Measurements from ENCODE around the gene SNCAIP. TPM values are rescaled to one million over a fixed set of nuclear protein-coding genes. Genes with fewer than 3 reads are reported as not detected.

Gene SNCAIP
- total and polyA plus RNA-seq, 9 of the 15 experiments (the other 6 are each of a cell fraction or from before 2014, with no cell fraction given): 0.04 TPM; not detected in 8

DNA sequence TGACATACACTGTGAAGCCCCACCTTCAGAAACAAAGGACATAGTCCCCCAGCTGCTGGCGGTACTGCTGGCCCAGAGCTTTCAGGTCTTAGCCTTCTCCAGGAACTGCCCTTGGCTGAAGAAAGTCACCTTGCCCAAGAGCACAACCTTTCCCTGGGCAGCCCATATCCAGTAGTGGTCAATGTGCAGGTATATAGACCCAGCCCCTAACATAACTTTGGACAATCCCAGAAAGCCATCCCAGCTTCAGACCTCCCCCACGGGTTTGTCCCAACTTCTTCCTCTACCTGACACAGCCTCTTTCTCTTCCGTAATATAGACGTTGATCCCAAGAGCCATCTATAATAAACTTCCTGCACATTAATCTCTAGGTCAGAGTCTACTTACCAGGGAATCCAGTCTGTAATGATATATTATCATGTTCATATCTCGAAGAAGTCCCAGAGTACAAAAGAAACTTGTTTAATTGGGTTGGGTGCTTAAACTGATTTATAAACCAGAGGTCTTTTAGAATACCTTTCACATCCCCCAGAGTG lies 157.4 kb downstream of the SNCAIP start:
- no peak overlapping the region for H2AFZ ChIP-seq (ENCODE audit: low read depth, low read length)
- no peaks in the 10 kb centered on the region for H3K4me1 ChIP-seq (replicated peaks in 1 of 2; ENCODE audit: control insufficient read depth in 2 of 2, insufficient read depth in 2 of 2, low read length in 2 of 2)
- TF ChIP-seq RCOR1 (IDR thresholded peaks at IDR 0.05; ENCODE audit: borderline replicate concordance in 1 of 2, low read depth in 2 of 2, low read length in 2 of 2) (no peak), U2AF1 (optimal IDR thresholded peaks at IDR 0.05; ENCODE audit: low read depth, low read length) (no peak), SUPT5H (IDR thresholded peaks at IDR 0.05) (no peak), ZNF140 (CRISPR knock-in tag; IDR thresholded peaks at IDR 0.05) (no peak), ZNF583 (CRISPR knock-in tag; IDR thresholded peaks at IDR 0.05) (no peak), RFX1 (IDR thresholded peaks at IDR 0.05) (no peak), SMARCB1 (IDR thresholded peaks at IDR 0.05; ENCODE audit: insufficient read length, low read depth) (no peak)
- TF ChIP-seq, protein P1, sequence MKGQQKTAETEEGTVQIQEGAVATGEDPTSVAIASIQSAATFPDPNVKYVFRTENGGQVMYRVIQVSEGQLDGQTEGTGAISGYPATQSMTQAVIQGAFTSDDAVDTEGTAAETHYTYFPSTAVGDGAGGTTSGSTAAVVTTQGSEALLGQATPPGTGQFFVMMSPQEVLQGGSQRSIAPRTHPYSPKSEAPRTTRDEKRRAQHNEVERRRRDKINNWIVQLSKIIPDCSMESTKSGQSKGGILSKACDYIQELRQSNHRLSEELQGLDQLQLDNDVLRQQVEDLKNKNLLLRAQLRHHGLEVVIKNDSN (CRISPR knock-in tag; IDR thresholded peaks at IDR 0.05): no peak
- TF ChIP-seq, protein P2, sequence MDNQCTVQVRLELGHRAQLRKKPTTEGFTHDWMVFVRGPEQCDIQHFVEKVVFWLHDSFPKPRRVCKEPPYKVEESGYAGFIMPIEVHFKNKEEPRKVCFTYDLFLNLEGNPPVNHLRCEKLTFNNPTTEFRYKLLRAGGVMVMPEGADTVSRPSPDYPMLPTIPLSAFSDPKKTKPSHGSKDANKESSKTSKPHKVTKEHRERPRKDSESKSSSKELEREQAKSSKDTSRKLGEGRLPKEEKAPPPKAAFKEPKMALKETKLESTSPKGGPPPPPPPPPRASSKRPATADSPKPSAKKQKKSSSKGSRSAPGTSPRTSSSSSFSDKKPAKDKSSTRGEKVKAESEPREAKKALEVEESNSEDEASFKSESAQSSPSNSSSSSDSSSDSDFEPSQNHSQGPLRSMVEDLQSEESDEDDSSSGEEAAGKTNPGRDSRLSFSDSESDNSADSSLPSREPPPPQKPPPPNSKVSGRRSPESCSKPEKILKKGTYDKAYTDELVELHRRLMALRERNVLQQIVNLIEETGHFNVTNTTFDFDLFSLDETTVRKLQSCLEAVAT (IDR thresholded peaks at IDR 0.05): no peak
- no peak overlapping the region for H3K27ac ChIP-seq (ENCODE audit: extremely low read depth, low read depth, low read length)
- 2% methylated on average over 5 of the region's 5 CpGs for WGBS (ENCODE audit: insufficient coverage, low coverage, missing lambda C conversion rate)
- no peaks in the 10 kb centered on the region for H3K9me3 ChIP-seq (replicated peaks; ENCODE audit: control insufficient read depth, insufficient read depth, low read depth, low read length)
- H3K4me2 ChIP-seq (ENCODE audit: insufficient read depth, low read length): no peak overlapping the region
- no peaks in the 10 kb centered on the region for H3K79me2 ChIP-seq (ENCODE audit: control insufficient read depth, insufficient read depth, low read length)
- no peaks in the 10 kb centered on the region for H3K9me1 ChIP-seq (ENCODE audit: control insufficient read depth, insufficient read depth, low read length)
- intact Hi-C loops (cut with micrococcal nuclease): no loop called here
- no peak for ATAC-seq
- in situ Hi-C loops (cut with MboI): no loop called here
- ChIA-PET POLR2A (no interaction called here), CTCF (ENCODE audit: low intra/inter-chr PET ratio) (no interaction called here)
- no peaks in the 10 kb centered on the region for H3K36me3 ChIP-seq (ENCODE audit: control insufficient read depth, insufficient read depth, low read length)
- no peak overlapping the region for H3K9ac ChIP-seq (ENCODE audit: insufficient read depth in 1 of 2, low read depth in 2 of 2, low read length in 2 of 2)
- H4K20me1 ChIP-seq (replicated peaks; ENCODE audit: control insufficient read depth, insufficient read depth, low read length): no peaks in the 10 kb centered on the region
- no peak for DNase-seq (ENCODE audit: extremely low read depth in 1 of 4, low spot score in 3 of 4)
- peaks cover 0 to 4% of the 10 kb centered on the region in 2 experiments; a peak in 1 of 5 replicates for H3K27me3 ChIP-seq (ENCODE audit: control insufficient read depth in 2 of 2, insufficient read depth in 2 of 2, low read length in 2 of 2)
- FAIRE-seq: no peak
- H3K4me3 ChIP-seq: no peak overlapping the region
- no TSS peak for BruUV-seq (replicated peaks)
